IPS-18c (cell line): ENCODE results near the gene PPARD.
"Not testable (repeated sequence)": the region's sequence is repeated elsewhere in the genome, so short reads cannot be mapped to it uniquely, and the experiment has no call there.

Experiments
- H3K4me3 ChIP-seq: 2 replicates; pipeline ENCODE4 v1.7.0; 2013; ENCODE audit warnings: low read depth, mild to moderate bottlenecking, low read length, moderate library complexity; ENCODE audit not compliant: insufficient read depth
- H3K9me3 ChIP-seq: one replicate; pipeline ENCODE4 v1.6.1; 2013; ENCODE audit warnings: mild to moderate bottlenecking, low read length, moderate library complexity; ENCODE audit not compliant: control insufficient read depth, insufficient read depth

The PPARD gene

DNA sequence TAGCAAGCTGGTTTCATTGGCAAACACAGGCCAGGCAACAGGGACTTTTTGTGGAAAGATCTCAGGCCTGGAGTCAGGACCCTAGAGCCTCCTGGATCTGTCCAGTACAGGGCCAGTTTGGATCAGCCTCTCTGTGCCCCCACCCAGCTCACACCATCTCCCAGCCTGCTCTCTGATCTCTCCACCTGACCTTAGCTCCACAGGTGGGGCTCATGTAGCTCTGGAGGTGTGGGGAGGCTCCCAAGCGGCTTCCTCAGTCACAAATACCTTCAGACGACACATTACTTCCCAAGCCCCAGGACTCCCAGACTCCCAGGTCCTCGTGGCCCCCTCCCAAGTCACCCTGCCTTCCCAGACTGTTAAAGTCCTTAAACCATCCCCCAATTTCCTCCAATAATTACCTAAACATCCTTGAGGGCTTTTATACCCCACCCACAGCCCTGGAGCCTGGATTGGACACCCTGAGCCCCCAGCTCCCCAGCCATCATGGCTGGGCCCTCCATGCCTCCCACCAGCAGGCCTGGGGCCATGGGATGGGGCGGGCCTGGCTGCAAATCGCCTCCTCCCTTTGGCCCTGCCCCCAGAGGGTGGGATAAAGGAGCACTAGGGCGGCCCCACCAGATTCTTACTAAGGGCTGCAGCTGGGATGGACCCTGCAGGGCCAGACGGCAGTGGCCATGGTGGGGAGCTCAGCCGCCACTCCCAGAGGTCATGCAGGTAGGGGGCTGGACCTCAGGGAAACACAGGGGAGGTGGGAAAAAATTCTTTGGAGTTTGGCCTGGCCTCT, 93.9 kb downstream of the PPARD start:
- no peak overlapping the region for H3K4me3 ChIP-seq
- peaks cover 2% of the 10 kb centered on the region for H3K9me3 ChIP-seq

- H3K9me3 ChIP-seq, H3K4me3 ChIP-seq: not testable (repeated sequence)
Measured at GRCh38 chr6:35438378-35439065, 96.2 kb downstream of the PPARD start.

- Histone ChIP-seq H3K4me3 (no peak overlapping the region), H3K9me3 (peaks cover 2% of the 10 kb centered on the region)
Measured at GRCh38 chr6:35439308-35439707, 97.0 kb downstream of the PPARD start.

- no peak overlapping the region for H3K4me3 ChIP-seq
- peaks cover 2% of the 10 kb centered on the region for H3K9me3 ChIP-seq
Measured at GRCh38 chr6:35441205-35441604, 98.8 kb downstream of the PPARD start.

- Histone ChIP-seq H3K9me3 (peaks cover 2% of the 10 kb centered on the region), H3K4me3 (no peak overlapping the region)
Measured at GRCh38 chr6:35441642-35442041, 99.3 kb downstream of the PPARD start.

DNA sequence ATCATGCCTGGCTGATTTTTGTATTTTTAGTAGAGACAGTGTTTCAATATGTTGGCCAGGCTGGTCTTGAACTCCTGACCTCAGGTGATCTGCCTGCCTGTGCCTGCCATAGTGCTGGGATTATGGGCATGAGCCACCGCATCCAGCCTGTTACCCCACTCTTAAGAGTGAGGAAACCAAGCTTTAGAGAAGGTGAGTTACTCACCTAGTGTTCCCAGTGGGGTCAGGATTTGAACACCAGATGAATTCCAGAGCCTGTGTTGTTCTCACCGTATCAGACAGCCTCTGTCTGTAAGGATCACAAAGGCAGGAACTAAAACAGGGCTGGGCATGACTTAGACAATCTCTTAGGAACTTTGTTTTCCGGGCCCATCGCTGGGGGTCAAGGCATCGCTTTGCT, 100.3 kb downstream of the PPARD start:
- Histone ChIP-seq H3K4me3 (no peak overlapping the region), H3K9me3 (peaks cover 2% of the 10 kb centered on the region)

- Histone ChIP-seq H3K4me3 (no peak overlapping the region), H3K9me3 (peaks cover 2% of the 10 kb centered on the region)
Measured at GRCh38 chr6:35443341-35444030, 101.1 kb downstream of the PPARD start.

DNA sequence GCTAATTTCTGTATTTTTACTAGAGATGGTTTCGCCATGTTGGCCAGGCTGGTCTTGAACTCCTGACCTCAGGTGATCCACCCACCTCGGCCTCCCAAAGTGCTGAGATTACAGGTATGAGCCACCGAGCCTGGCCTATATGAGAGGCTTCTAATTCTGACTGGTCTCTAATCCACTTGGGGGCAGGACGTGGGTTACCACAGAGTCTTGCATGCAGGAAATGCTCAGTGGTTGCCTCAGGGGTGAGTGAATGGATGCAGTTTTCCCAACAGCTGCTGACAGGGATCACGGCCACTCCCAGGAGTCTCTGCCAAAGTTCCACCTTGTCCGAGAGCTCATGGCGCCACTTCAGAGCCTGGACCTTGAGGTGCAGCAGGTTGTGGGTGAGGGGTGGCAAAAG, 103.3 kb downstream of the PPARD start:
- Histone ChIP-seq H3K9me3 (peaks cover 2% of the 10 kb centered on the region), H3K4me3 (no peak overlapping the region)

- no peaks in the 10 kb centered on the region for H3K9me3 ChIP-seq
Measured at GRCh38 chr6:35448191-35448590, 105.8 kb downstream of the PPARD start.

GRCh38 chr6:35449287-35449881, 107.0 kb downstream of the PPARD start:
- Histone ChIP-seq H3K4me3 (no peak overlapping the region), H3K9me3 (no peaks in the 10 kb centered on the region)

More at GRCh38 chr6:35448191-35448590, 105.8 kb downstream of the PPARD start:
- H3K4me3 ChIP-seq: no peak overlapping the region

- Histone ChIP-seq H3K4me3 (peak overlapping the region; percentile 25; the same call in 1 of the 2 replicates), H3K9me3 (no peaks in the 10 kb centered on the region)
Measured at GRCh38 chr6:35451354-35452182, 109.2 kb downstream of the PPARD start.

GRCh38 chr6:35452183-35453090, 110.1 kb downstream of the PPARD start, which contains the start of gene FANCE:
FANCE (plus strand) TSS chr6:35452338; CDS start chr6:35452546, 208 bp downstream.
- Histone ChIP-seq H3K9me3 (no peaks in the 10 kb centered on the region), H3K4me3 (peak within 1 kb of the TSS; percentile 67)

DNA sequence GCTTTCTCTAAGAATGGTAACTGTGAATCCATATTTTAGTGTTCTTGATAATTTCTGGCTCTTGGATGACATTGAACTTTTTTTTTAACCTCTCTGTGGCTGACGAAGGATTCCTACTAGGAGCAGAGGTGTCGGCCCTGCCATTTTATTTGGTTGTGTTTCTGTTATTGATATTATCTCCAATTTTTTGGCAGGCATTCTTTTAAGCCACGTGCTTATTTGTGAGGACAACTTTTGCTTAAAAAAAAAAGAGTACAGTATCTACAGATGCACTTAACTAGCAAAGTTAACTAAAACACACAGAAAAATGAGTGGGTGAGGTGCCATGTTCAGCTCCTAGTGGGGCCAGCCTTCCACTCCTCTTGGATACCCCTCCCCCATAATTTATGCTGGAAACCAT, 110.9 kb downstream of the PPARD start:
- peak overlapping the region; percentile 67 for H3K4me3 ChIP-seq
- H3K9me3 ChIP-seq: no peaks in the 10 kb centered on the region

GRCh38 chr6:35454391-35455110, 112.2 kb downstream of the PPARD start:
- Histone ChIP-seq H3K4me3 (no peak overlapping the region), H3K9me3 (no peaks in the 10 kb centered on the region)

DNA sequence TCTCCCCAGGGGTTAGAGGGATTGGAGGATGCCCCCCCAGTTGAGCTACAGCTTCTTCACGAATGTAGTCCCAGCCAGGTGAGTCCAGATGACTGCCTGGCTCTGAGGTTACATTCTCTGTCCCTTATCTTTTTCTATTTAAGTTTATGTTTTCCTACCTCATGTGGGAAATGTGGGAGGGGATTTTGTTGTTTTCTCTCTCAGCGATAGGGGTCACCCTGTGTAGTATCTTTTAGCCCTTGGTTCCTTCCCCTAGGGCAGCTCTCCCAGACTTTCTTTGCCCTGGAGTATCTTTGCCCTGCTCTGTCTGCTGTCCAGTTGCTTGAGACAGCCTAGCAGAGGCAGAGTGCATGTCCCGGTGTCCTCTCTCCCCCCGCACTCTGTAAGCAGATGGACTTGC, 115.5 kb downstream of the PPARD start:
- Histone ChIP-seq H3K4me3 (no peak overlapping the region), H3K9me3 (no peaks in the 10 kb centered on the region)
